PFSK-1 (cell line): Measurements from ENCODE around the gene ERC1.

Experiments
- POLR2AphosphoS5 ChIP-seq: IDR thresholded peaks from 2 replicates; pipeline ENCODE4 v1.6.1; 2012; ENCODE audit warnings: low read depth, mild to moderate bottlenecking, control low read depth, low read length, moderate library complexity
- TAF1 ChIP-seq: IDR thresholded peaks from 2 replicates; pipeline ENCODE4 v1.6.1; 2012; ENCODE audit warnings: low read length, control low read depth, borderline replicate concordance; ENCODE audit not compliant: insufficient read depth
- TF ChIP-seq, protein P1 (sequence below), 2 experiments: IDR thresholded peaks; 2 replicates each; pipeline versions ENCODE4 v1.6.1 to v1.8.0; 2011 to 2012; ENCODE audit warnings: low read depth in 2 of 2, low read length in 2 of 2, control low read depth in 1 of 2, inconsistent platforms in 1 of 2, mild to moderate bottlenecking in 1 of 2, moderate library complexity in 1 of 2; ENCODE audit not compliant: insufficient read depth in 1 of 2

DNA sequence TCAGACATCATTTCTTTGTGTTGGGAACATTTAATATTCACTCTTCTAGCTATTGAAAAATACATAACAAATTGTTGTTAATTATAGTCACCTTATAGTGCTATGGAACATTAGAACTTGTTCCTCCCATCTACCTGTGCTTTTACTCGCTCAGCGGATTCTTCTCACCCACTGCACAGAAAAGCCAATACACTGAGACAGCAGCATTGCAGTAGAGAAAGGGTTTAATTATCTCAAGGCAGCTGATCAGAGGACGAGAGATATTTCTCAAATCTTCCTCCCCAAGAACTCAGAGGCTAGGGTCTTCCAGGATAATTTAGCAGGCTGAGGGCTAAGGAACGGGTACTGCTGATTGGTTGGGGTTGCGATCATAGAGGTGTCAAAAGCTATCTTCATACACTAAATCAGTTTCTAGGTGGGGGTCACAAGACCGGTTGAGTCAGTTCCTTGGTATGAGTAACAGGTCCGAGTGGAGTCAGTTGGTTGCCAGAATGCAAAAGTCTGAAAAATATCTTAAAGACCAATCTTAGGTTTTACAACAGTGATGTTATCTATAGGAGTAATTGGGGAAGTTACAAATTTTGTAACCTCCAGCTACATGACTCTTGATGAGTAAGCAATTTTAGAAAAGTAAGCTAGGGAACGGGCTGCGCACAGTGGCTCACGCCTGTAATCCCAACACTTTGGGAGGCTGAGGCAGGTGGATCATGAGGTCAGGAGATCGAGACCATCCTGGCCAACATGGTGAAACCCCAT is 430.2 kb downstream of the ERC1 start:
- TF ChIP-seq TAF1 (no peak), POLR2AphosphoS5 (no peak)
- TF ChIP-seq, protein P1, sequence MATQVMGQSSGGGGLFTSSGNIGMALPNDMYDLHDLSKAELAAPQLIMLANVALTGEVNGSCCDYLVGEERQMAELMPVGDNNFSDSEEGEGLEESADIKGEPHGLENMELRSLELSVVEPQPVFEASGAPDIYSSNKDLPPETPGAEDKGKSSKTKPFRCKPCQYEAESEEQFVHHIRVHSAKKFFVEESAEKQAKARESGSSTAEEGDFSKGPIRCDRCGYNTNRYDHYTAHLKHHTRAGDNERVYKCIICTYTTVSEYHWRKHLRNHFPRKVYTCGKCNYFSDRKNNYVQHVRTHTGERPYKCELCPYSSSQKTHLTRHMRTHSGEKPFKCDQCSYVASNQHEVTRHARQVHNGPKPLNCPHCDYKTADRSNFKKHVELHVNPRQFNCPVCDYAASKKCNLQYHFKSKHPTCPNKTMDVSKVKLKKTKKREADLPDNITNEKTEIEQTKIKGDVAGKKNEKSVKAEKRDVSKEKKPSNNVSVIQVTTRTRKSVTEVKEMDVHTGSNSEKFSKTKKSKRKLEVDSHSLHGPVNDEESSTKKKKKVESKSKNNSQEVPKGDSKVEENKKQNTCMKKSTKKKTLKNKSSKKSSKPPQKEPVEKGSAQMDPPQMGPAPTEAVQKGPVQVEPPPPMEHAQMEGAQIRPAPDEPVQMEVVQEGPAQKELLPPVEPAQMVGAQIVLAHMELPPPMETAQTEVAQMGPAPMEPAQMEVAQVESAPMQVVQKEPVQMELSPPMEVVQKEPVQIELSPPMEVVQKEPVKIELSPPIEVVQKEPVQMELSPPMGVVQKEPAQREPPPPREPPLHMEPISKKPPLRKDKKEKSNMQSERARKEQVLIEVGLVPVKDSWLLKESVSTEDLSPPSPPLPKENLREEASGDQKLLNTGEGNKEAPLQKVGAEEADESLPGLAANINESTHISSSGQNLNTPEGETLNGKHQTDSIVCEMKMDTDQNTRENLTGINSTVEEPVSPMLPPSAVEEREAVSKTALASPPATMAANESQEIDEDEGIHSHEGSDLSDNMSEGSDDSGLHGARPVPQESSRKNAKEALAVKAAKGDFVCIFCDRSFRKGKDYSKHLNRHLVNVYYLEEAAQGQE (IDR thresholded peaks at IDR 0.05; ENCODE audit: insufficient read depth in 1 of 2, low read depth in 2 of 2, low read length in 2 of 2): no peak
